Karpas-422 (cell line): ENCODE measurements around the gene ACBD4. TPM values are rescaled to one million over a fixed set of nuclear protein-coding genes. Genes with fewer than 3 reads are reported as not detected.

Experiments used
- DNase-seq: peaks from one replicate; pipeline ENCODE4 v3.0.0-alpha.2; 2015
- H2AFZ ChIP-seq: fragments of 200-600 bp; sonication (generic); 2 replicates; pipeline ENCODE4 v1.6.1; 2014; ENCODE audit warnings: antibody characterized with exemption, low read length, mixed read lengths
- H3K27ac ChIP-seq: fragments of 200-600 bp; sonication (generic); 2 replicates; pipeline ENCODE4 v1.5.1; 2014; ENCODE audit warnings: mild to moderate bottlenecking, low read length, moderate library complexity
- H3K27me3 ChIP-seq: fragments of 200-600 bp; sonication (generic); 2 replicates; pipeline ENCODE4 v1.6.1; 2014; ENCODE audit warnings: low read length, mixed read lengths
- H3K36me3 ChIP-seq: fragments of 200-600 bp; sonication (generic); 2 replicates; pipeline ENCODE4 v1.6.1; 2014; ENCODE audit warnings: low read length, mixed read lengths; ENCODE audit not compliant: insufficient read depth
- H3K4me1 ChIP-seq: fragments of 200-600 bp; sonication (generic); 2 replicates; pipeline ENCODE4 v1.6.1; 2014; ENCODE audit warnings: mild to moderate bottlenecking, low read length, mixed read lengths
- H3K4me2 ChIP-seq: fragments of 200-600 bp; sonication (generic); 2 replicates; pipeline ENCODE4 v1.6.1; 2014; ENCODE audit warnings: low read length, low read depth, mild to moderate bottlenecking; ENCODE audit not compliant: poor library complexity, severe bottlenecking
- H3K4me3 ChIP-seq: fragments of 200-600 bp; sonication (generic); 2 replicates; pipeline ENCODE4 v1.5.1; 2014; ENCODE audit warnings: mild to moderate bottlenecking, antibody characterized with exemption, low read length, mixed read lengths
- H3K79me2 ChIP-seq: fragments of 200-600 bp; sonication (generic); 2 replicates; pipeline ENCODE4 v1.6.1; 2014; ENCODE audit warnings: mild to moderate bottlenecking, low read length, mixed read lengths
- H3K9ac ChIP-seq: fragments of 200-600 bp; sonication (generic); 2 replicates; pipeline ENCODE4 v1.6.0; 2014; ENCODE audit warnings: low read length
- H3K9me2 ChIP-seq: fragments of 200-600 bp; sonication (generic), shearing (Covaris generic); replicated peaks from 2 replicates; pipeline ENCODE4 v1.6.0; 2014; ENCODE audit warnings: mild to moderate bottlenecking, low read length, moderate library complexity; ENCODE audit not compliant: insufficient read depth
- H3K9me3 ChIP-seq: fragments of 300-700, 200-600 bp; sonication (generic); 2 replicates; pipeline ENCODE4 v1.6.1; 2014; ENCODE audit warnings: low read length, mixed read lengths
- H4K20me1 ChIP-seq: fragments of 200-600 bp; sonication (generic); 2 replicates; pipeline ENCODE4 v1.6.1; 2014; ENCODE audit warnings: mild to moderate bottlenecking, antibody characterized with exemption, low read length, low read depth; ENCODE audit not compliant: insufficient read depth
- total RNA-seq: library from RNA; depleted of rRNA; stranded (reverse); fragments of >200 nt; shearing (Covaris generic); gene quantifications from 2 replicates; pipeline ENCODE4 v1.2.3, GENCODE V29; 2014; ENCODE audit warnings: low replicate concordance

The ACBD4 gene
- total RNA-seq, 1 experiment from 2014 or later = 13.4 TPM

DNA sequence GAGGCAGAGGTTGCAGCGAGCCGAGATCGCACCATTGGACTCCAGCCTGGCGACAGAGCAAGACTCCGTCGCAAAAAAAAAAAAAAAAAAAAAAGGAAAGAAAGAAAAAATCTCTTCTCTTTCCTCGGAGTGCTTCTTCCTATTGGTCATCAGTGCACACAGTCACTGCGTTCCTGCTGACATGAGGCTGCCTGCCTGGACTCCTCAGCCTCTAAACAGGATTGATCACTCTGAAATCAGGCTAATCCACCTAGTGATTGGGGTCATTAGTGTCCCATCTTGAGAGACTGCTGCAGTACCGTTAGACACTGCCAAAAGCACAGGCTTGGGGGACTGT, 34.0 kb upstream of the ACBD4 start:
- DNase-seq = no peak
- no peaks in the 10 kb centered on the region for H3K27me3 ChIP-seq
- no peak overlapping the region for H3K9ac ChIP-seq
- H3K79me2 ChIP-seq = no peaks in the 10 kb centered on the region
- H3K4me3 ChIP-seq = no peak overlapping the region
- H2AFZ ChIP-seq = no peak overlapping the region
- H4K20me1 ChIP-seq = peaks cover 10% of the 10 kb centered on the region; the same call in 1 of the 2 replicates
- no peaks in the 10 kb centered on the region for H3K9me3 ChIP-seq
- no peak overlapping the region for H3K27ac ChIP-seq
- H3K4me2 ChIP-seq = no peak overlapping the region
- peaks cover 2% of the 10 kb centered on the region for H3K4me1 ChIP-seq
- H3K36me3 ChIP-seq = peaks cover 28% of the 10 kb centered on the region
- no peaks in the 10 kb centered on the region for H3K9me2 ChIP-seq

DNA sequence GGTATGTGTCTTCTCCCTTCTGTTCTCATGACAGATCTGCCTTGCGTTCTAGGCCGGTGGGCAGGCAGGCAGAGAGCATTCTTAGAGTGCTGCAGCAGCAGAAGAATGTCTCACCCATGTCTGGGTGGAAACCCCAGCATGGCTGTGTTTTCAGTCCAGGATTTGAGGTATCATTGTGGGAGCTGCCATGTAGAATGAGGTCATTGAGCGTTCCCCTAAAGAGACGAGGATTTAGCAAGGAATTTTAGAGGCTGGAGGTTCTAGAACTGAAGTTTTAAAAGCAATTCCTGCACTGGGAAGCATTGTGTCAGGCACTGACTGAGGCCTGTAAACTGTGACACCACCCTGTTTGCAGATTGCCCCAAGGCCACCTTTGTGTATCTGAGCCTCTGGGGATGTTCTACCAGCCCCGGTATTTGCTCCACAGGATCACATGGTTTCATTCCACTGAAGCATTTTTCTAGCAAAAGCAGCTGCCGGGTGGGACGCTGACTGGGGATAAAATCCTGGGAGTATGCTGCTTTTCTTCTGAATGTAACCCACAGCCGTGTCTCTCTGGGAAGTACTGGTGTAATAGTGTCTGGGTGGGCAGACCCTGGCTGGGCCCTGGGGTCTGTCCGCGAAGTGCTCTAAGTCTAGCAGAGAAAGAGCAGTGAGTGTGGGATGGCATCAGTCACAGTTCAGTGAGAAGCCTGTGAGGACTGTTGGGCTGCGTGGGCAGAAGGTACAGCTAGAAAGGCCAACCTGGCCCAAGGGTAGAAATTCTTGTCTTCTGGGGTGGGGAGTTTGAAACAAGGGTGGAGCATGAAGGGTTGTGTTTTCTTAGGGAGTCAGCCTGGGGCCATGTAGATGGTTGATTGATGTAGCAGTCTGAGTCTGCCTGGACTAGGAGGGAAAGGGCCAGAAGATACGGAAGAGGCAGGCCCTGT, 33.3 kb upstream of the ACBD4 start:
- no peaks in the 10 kb centered on the region for H3K27me3 ChIP-seq
- DNase-seq = no peak
- H4K20me1 ChIP-seq = 0 out of 2 replicates have a peak, but pooled peaks cover 4% of the 10 kb centered on the region
- H3K9ac ChIP-seq = no peak overlapping the region
- no peaks in the 10 kb centered on the region for H3K4me1 ChIP-seq
- H3K27ac ChIP-seq = no peak overlapping the region
- H3K4me3 ChIP-seq = no peak overlapping the region
- no peaks in the 10 kb centered on the region for H3K79me2 ChIP-seq
- H3K9me3 ChIP-seq = no peaks in the 10 kb centered on the region
- H3K4me2 ChIP-seq = no peak overlapping the region
- H2AFZ ChIP-seq = no peak overlapping the region
- H3K36me3 ChIP-seq = peaks cover 22% of the 10 kb centered on the region
- H3K9me2 ChIP-seq = no peaks in the 10 kb centered on the region

DNA sequence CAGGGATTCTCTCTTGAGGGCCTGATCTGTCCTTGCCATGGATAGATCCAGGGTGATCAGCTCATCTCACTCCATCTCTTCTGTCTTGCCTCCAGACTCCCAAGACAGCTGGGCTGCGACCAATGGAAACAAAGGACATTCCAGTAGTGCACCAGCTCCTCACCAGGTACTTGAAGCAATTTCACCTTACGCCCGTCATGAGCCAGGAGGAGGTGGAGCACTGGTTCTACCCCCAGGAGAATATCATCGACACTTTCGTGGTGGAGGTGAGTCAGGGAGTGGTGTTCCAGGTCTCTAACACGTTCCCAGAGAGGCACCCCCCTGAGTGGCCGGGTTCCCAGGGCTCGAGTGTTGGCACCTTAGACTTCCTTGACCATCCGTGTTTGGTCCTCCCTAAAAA, 32.6 kb upstream of the ACBD4 start:
- Histone ChIP-seq H3K79me2 (no peaks in the 10 kb centered on the region), H2AFZ (no peak overlapping the region), H3K36me3 (peaks cover 15% of the 10 kb centered on the region), H3K4me2 (no peak overlapping the region), H3K9me2 (no peaks in the 10 kb centered on the region), H3K4me1 (no peaks in the 10 kb centered on the region), H4K20me1 (0 out of 2 replicates have a peak, but pooled peaks cover 3% of the 10 kb centered on the region), H3K9me3 (no peaks in the 10 kb centered on the region), H3K27me3 (no peaks in the 10 kb centered on the region), H3K9ac (no peak overlapping the region), H3K27ac (no peak overlapping the region), H3K4me3 (no peak overlapping the region)
- no peak for DNase-seq

DNA sequence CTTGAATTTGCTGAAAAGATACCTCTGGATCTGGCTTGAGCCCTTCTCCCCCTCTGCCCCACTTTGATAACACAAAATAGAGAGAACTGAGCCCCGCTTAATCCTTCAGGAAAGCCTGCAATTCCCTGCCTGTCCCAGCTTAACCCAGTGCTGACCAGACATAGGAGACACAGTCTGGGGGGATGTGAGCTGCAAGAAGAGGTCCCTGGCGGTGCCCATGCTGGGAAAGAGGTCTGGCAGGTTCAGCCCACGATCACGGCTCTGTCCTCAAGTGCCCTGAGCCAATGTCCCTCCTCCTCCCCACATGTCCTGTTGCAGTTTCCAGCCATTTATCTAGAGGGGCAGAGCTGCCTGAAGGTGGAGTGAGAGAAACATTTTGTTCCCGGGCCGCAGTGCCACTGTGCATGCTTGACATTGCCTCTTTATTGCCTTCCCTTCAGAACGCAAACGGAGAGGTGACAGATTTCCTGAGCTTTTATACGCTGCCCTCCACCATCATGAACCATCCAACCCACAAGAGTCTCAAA, 32.2 kb upstream of the ACBD4 start:
- no peak overlapping the region for H3K4me3 ChIP-seq
- no peaks in the 10 kb centered on the region for H3K79me2 ChIP-seq
- no peak overlapping the region for H3K27ac ChIP-seq
- H3K9me2 ChIP-seq = no peaks in the 10 kb centered on the region
- no peaks in the 10 kb centered on the region for H3K4me1 ChIP-seq
- H3K27me3 ChIP-seq = no peaks in the 10 kb centered on the region
- 0 out of 2 replicates have a peak, but pooled peaks cover 4% of the 10 kb centered on the region for H4K20me1 ChIP-seq
- no peak overlapping the region for H2AFZ ChIP-seq
- H3K36me3 ChIP-seq = peaks cover 12% of the 10 kb centered on the region
- no peak overlapping the region for H3K9ac ChIP-seq
- no peak for DNase-seq
- H3K4me2 ChIP-seq = no peak overlapping the region
- no peaks in the 10 kb centered on the region for H3K9me3 ChIP-seq

- Histone ChIP-seq H3K27me3 (no peaks in the 10 kb centered on the region), H2AFZ (no peak overlapping the region), H3K27ac (no peak overlapping the region), H3K9me2 (no peaks in the 10 kb centered on the region), H3K79me2 (no peaks in the 10 kb centered on the region), H3K36me3 (peaks cover 12% of the 10 kb centered on the region), H3K4me1 (no peaks in the 10 kb centered on the region), H3K9me3 (no peaks in the 10 kb centered on the region), H3K4me3 (no peak overlapping the region), H4K20me1 (0 out of 2 replicates have a peak, but pooled peaks cover 6% of the 10 kb centered on the region), H3K4me2 (no peak overlapping the region), H3K9ac (no peak overlapping the region)
- DNase-seq = no peak
Observed at GRCh38 chr17:45104029-45104428, 31.5 kb upstream of the ACBD4 start.

- H2AFZ ChIP-seq = no peak overlapping the region
- H3K27ac ChIP-seq = no peak overlapping the region
- H3K4me1 ChIP-seq = no peaks in the 10 kb centered on the region
- H3K9ac ChIP-seq = no peak overlapping the region
- H3K9me2 ChIP-seq = no peaks in the 10 kb centered on the region
- no peak overlapping the region for H3K4me3 ChIP-seq
- H4K20me1 ChIP-seq = 0 out of 2 replicates have a peak, but pooled peaks cover 6% of the 10 kb centered on the region
- H3K79me2 ChIP-seq = no peaks in the 10 kb centered on the region
- no peak for DNase-seq
- no peaks in the 10 kb centered on the region for H3K9me3 ChIP-seq
- H3K27me3 ChIP-seq = no peaks in the 10 kb centered on the region
- H3K4me2 ChIP-seq = no peak overlapping the region
- H3K36me3 ChIP-seq = peaks cover 10% of the 10 kb centered on the region
Observed at GRCh38 chr17:45104497-45104896, 31.0 kb upstream of the ACBD4 start.

DNA sequence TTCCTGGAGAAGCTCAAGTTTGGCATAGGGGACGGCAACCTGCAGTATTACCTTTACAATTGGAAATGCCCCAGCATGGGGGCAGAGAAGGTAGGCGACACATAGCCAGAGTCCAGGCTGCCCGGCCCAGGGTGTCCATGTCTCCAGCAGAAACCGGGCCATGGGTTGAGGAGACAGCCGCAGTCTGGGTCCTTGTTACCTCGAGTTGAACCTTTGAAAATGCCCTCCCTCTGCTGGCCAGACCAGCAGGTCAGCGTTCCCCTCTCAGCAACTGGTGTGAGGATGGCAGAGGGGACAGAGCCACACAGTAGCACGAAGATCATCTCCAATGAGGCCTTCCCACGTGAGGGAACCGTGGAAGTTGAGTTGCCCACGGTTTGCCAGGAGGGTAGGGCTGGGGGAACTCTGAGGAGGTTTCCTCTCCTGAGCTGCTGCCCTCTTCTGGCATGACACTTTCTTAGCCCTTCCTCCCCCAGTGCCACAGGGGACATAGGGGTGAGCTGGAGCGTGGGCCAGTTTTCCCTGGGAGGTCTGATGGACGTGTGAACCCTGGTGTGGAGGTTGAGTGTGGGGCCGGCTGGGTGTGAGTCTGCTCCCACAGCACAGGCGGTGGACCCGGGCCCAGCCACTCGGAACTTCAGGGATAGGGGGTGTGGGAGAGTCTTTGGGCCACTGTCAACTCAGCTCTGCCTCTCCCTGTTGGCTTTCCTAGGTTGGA, 30.4 kb upstream of the ACBD4 start:
- Histone ChIP-seq H3K4me1 (no peaks in the 10 kb centered on the region), H3K36me3 (peaks cover 5% of the 10 kb centered on the region), H3K9me3 (no peaks in the 10 kb centered on the region), H4K20me1 (0 out of 2 replicates have a peak, but pooled peaks cover 6% of the 10 kb centered on the region), H2AFZ (no peak overlapping the region), H3K27ac (no peak overlapping the region), H3K9me2 (no peaks in the 10 kb centered on the region), H3K27me3 (no peaks in the 10 kb centered on the region), H3K9ac (no peak overlapping the region), H3K4me2 (no peak overlapping the region), H3K4me3 (no peak overlapping the region), H3K79me2 (no peaks in the 10 kb centered on the region)
- no peak for DNase-seq

GRCh38 chr17:45106096-45106495, 29.4 kb upstream of the ACBD4 start:
- H3K27me3 ChIP-seq = no peaks in the 10 kb centered on the region
- peaks cover 5% of the 10 kb centered on the region for H3K36me3 ChIP-seq
- H3K9me3 ChIP-seq = no peaks in the 10 kb centered on the region
- H3K9me2 ChIP-seq = no peaks in the 10 kb centered on the region
- peaks cover 12% of the 10 kb centered on the region; the same call in 1 of the 2 replicates for H4K20me1 ChIP-seq
- no peak overlapping the region for H3K9ac ChIP-seq
- DNase-seq = no peak
- no peak overlapping the region for H2AFZ ChIP-seq
- no peaks in the 10 kb centered on the region for H3K79me2 ChIP-seq
- H3K4me1 ChIP-seq = no peaks in the 10 kb centered on the region; the same call in 1 of the 2 replicates
- H3K4me3 ChIP-seq = no peak overlapping the region
- no peak overlapping the region for H3K4me2 ChIP-seq
- no peak overlapping the region for H3K27ac ChIP-seq
